Stimulated activated CD4-positive, alpha-beta T cell treated with anti-CD3 and anti-CD28 coated beads, Interleukin-15, amount 100 ng/mL, for 48 hours (primary cell): ENCODE results near the gene FAF2.

Experiments used
- DNase-seq, 2 donors: peaks; one replicate each; pipeline ENCODE4 v3.0.0-alpha.2; 2020; ENCODE audit warnings: low read depth in 2 of 2

FAF2 gene

GRCh38 chr5:176530393-176530982 lies 82.3 kb downstream of the FAF2 start:
- no peak for DNase-seq

- DNase-seq = no peak
These were observed 83.1 kb downstream of the FAF2 start for GRCh38 chr5:176530983-176531901.

- no peak for DNase-seq
These were observed 83.8 kb downstream of the FAF2 start for GRCh38 chr5:176531902-176532493.

GRCh38 chr5:176532795-176533194 lies 84.6 kb downstream of the FAF2 start:
- no peak for DNase-seq

GRCh38 chr5:176533390-176533789 lies 85.2 kb downstream of the FAF2 start:
- no peak for DNase-seq

GRCh38 chr5:176533894-176534611 lies 85.9 kb downstream of the FAF2 start:
- DNase-seq = no peak

GRCh38 chr5:176534640-176535039 lies 86.5 kb downstream of the FAF2 start:
- no peak for DNase-seq

GRCh38 chr5:176535101-176535663 lies 87.0 kb downstream of the FAF2 start:
- DNase-seq = no peak

- no peak for DNase-seq
These were observed 87.5 kb downstream of the FAF2 start for GRCh38 chr5:176535664-176536131.

GRCh38 chr5:176536132-176536901 lies 88.1 kb downstream of the FAF2 start:
- peak; percentile 58 to 65 for DNase-seq

GRCh38 chr5:176536902-176537553 lies 88.8 kb downstream of the FAF2 start, which contains the start of gene RNF44:
TSS of gene RNF44 (minus strand) at chr5:176537402. CDS start at chr5:176532472, 4,930 bp downstream.
- peak; percentile 96 to 97 for DNase-seq

GRCh38 chr5:176537554-176538229 lies 89.5 kb downstream of the FAF2 start:
- peak; percentile 97 for DNase-seq

- no peak for DNase-seq
These were observed 90.2 kb downstream of the FAF2 start for GRCh38 chr5:176538230-176538988.

- no peak for DNase-seq
These were observed 90.8 kb downstream of the FAF2 start for GRCh38 chr5:176538989-176539384.

GRCh38 chr5:176540476-176540899 lies 92.3 kb downstream of the FAF2 start:
- DNase-seq = no peak

GRCh38 chr5:176540956-176541337 lies 92.8 kb downstream of the FAF2 start:
- DNase-seq = no peak

- DNase-seq = no peak
These were observed 93.4 kb downstream of the FAF2 start for GRCh38 chr5:176541338-176542134.

- peak in 1 of 2 donors; percentile 61 for DNase-seq
These were observed 94.0 kb downstream of the FAF2 start for GRCh38 chr5:176542135-176542595.
